BE2C (cell line): Measurements from ENCODE around the gene PATJ.
A peak's percentile ranks its signal among the peaks of the same experiment; 100 is the strongest.

ENCODE experiments used
- DNase-seq: peaks from one replicate; pipeline ENCODE4 v3.0.0-alpha.2; 2020
- H3K27me3 ChIP-seq: fragments of 250-450 bp; sonication (Bioruptor Pico); 2 replicates; pipeline ENCODE4 v1.5.1; 2020; ENCODE audit warnings: mild to moderate bottlenecking
- H3K36me3 ChIP-seq: fragments of 250-450 bp; sonication (Bioruptor Pico); 2 replicates; pipeline ENCODE4 v1.5.1; 2020; ENCODE audit warnings: mild to moderate bottlenecking
- H3K4me1 ChIP-seq: fragments of 250-450 bp; sonication (Bioruptor Pico); 2 replicates; pipeline ENCODE4 v1.5.1; 2020
- H3K4me3 ChIP-seq: 2 replicates; pipeline ENCODE4 v1.5.1; 2011; ENCODE audit warnings: low read depth, low read length
- H3K9me3 ChIP-seq: fragments of 250-450 bp; sonication (Bioruptor Pico); 2 replicates; pipeline ENCODE4 v1.5.1; 2020
- CTCF ChIP-seq: IDR thresholded peaks from 2 replicates; pipeline ENCODE4 v1.5.1; 2012; ENCODE audit warnings: mild to moderate bottlenecking, low read depth, low read length

The PATJ gene

GRCh38 chr1:62045574-62045973, 303.3 kb downstream of the PATJ start:
- Histone ChIP-seq H3K4me1 (peaks cover 4% of the 10 kb centered on the region; the same call in 1 of the 2 replicates), H3K27me3 (no peaks in the 10 kb centered on the region), H3K4me3 (no peak overlapping the region), H3K9me3 (no peaks in the 10 kb centered on the region), H3K36me3 (no peaks in the 10 kb centered on the region)
- peak; percentile 24 for DNase-seq
- no peak for TF ChIP-seq CTCF

GRCh38 chr1:62046927-62047326, 304.6 kb downstream of the PATJ start:
- Histone ChIP-seq H3K27me3 (no peaks in the 10 kb centered on the region), H3K4me3 (no peak overlapping the region), H3K4me1 (peaks cover 4% of the 10 kb centered on the region; the same call in 1 of the 2 replicates), H3K36me3 (no peaks in the 10 kb centered on the region), H3K9me3 (no peaks in the 10 kb centered on the region)
- no peak for DNase-seq
- no peak for TF ChIP-seq CTCF

GRCh38 chr1:62050165-62050564, 307.9 kb downstream of the PATJ start:
- Histone ChIP-seq H3K9me3 (no peaks in the 10 kb centered on the region), H3K36me3 (no peaks in the 10 kb centered on the region), H3K4me1 (peaks cover 4% of the 10 kb centered on the region; the same call in 1 of the 2 replicates), H3K4me3 (no peak overlapping the region), H3K27me3 (no peaks in the 10 kb centered on the region)
- DNase-seq, result no peak
- no peak for TF ChIP-seq CTCF

- Histone ChIP-seq H3K27me3 (no peaks in the 10 kb centered on the region), H3K4me1 (no peaks in the 10 kb centered on the region), H3K36me3 (no peaks in the 10 kb centered on the region), H3K4me3 (no peak overlapping the region), H3K9me3 (no peaks in the 10 kb centered on the region)
- no peak for DNase-seq
- no peak for TF ChIP-seq CTCF
Measured at GRCh38 chr1:62052946-62053345, 310.7 kb downstream of the PATJ start.

- TF ChIP-seq CTCF, result no peak
- Histone ChIP-seq H3K36me3 (no peaks in the 10 kb centered on the region), H3K4me1 (no peaks in the 10 kb centered on the region), H3K9me3 (no peaks in the 10 kb centered on the region), H3K4me3 (no peak overlapping the region), H3K27me3 (no peaks in the 10 kb centered on the region)
- DNase-seq, result no peak
Measured at GRCh38 chr1:62054188-62054587, 311.9 kb downstream of the PATJ start.

GRCh38 chr1:62057230-62057629, 314.9 kb downstream of the PATJ start:
- no peak for TF ChIP-seq CTCF

More at GRCh38 chr1:62057230-62057629, 314.9 kb downstream of the PATJ start:
- Histone ChIP-seq H3K4me3 (no peak overlapping the region), H3K4me1 (no peaks in the 10 kb centered on the region), H3K27me3 (no peaks in the 10 kb centered on the region), H3K9me3 (no peaks in the 10 kb centered on the region), H3K36me3 (no peaks in the 10 kb centered on the region)
- DNase-seq, result no peak
